CD14-positive monocyte (primary cell): ENCODE results near the gene SETBP1. TPM values are rescaled to one million over a fixed set of nuclear protein-coding genes. Genes with fewer than 3 reads are reported as not detected.

ENCODE experiments used
- DNase-seq, 3 donors: peaks; one replicate each; pipeline ENCODE4 v3.0.0-alpha.2; 2011 to 2022
- H2AFZ ChIP-seq: 2 replicates; pipeline ENCODE4 v1.6.0; 2012; ENCODE audit warnings: mild to moderate bottlenecking, low read depth, low read length, inconsistent platforms; ENCODE audit not compliant: insufficient read depth, poor library complexity, severe bottlenecking
- H3K27ac ChIP-seq, 2 donors: 1 replicate in 1 of 2; 2 replicates in 1 of 2; pipeline ENCODE4 v1.5.1; 2012 to 2013; ENCODE audit warnings: low read length in 2 of 2, control low read depth in 1 of 2, inconsistent platforms in 1 of 2, low read depth in 1 of 2, mild to moderate bottlenecking in 1 of 2
- H3K27me3 ChIP-seq, 2 donors: one replicate each; pipeline versions ENCODE4 v1.6.0 to v1.6.1; 2011 to 2013; ENCODE audit warnings: low read length in 2 of 2; ENCODE audit not compliant: control insufficient read depth in 2 of 2, insufficient read depth in 2 of 2
- H3K36me3 ChIP-seq, 2 donors: replicated peaks in 1 of 2; 1 replicate in 1 of 2; 2 replicates in 1 of 2; pipeline versions ENCODE4 v1.5.1 to v1.6.1; 2012 to 2013; ENCODE audit warnings: low read length in 2 of 2, control low read depth in 1 of 2, inconsistent platforms in 1 of 2, mild to moderate bottlenecking in 1 of 2; ENCODE audit not compliant: insufficient read depth in 2 of 2, control insufficient read depth in 1 of 2
- H3K4me1 ChIP-seq, 2 donors: 1 replicate in 1 of 2; 2 replicates in 1 of 2; pipeline versions ENCODE4 v1.5.1 to v1.6.1; 2012 to 2013; ENCODE audit warnings: low read length in 2 of 2, control low read depth in 1 of 2, inconsistent platforms in 1 of 2, mild to moderate bottlenecking in 1 of 2, moderate library complexity in 1 of 2; ENCODE audit not compliant: insufficient read depth in 2 of 2, control insufficient read depth in 1 of 2
- H3K4me2 ChIP-seq: replicated peaks from 2 replicates; pipeline ENCODE3; 2012; ENCODE audit warnings: low read length, moderate library complexity, mild to moderate bottlenecking; ENCODE audit not compliant: poor library complexity, severe bottlenecking; ENCODE audit errors: extremely low read depth
- H3K4me3 ChIP-seq, 3 experiments: fragments of 200-600 bp in 1 of 3; sonication (generic) in 1 of 3; replicated peaks in 1 of 3; 1 replicate in 2 of 3; 2 replicates in 1 of 3; pipeline ENCODE4 v1.5.1; 2011 to 2013; ENCODE audit warnings: low read length in 3 of 3, mild to moderate bottlenecking in 3 of 3, control low read depth in 2 of 3, low read depth in 2 of 3, inconsistent platforms in 1 of 3, moderate library complexity in 1 of 3
- H3K79me2 ChIP-seq: 2 replicates; pipeline ENCODE4 v1.6.0; 2012; ENCODE audit warnings: mild to moderate bottlenecking, control low read depth, inconsistent platforms, low read length, moderate library complexity; ENCODE audit not compliant: insufficient read depth
- H3K9ac ChIP-seq: 2 replicates; pipeline ENCODE4 v1.6.0; 2017; ENCODE audit warnings: low read length, mild to moderate bottlenecking; ENCODE audit not compliant: insufficient read depth, poor library complexity, severe bottlenecking
- H3K9me3 ChIP-seq, 2 donors: replicated peaks in 1 of 2; 1 replicate in 1 of 2; 2 replicates in 1 of 2; pipeline versions ENCODE4 v1.5.1 to v1.6.1; 2012 to 2013; ENCODE audit warnings: low read length in 2 of 2, control low read depth in 1 of 2; ENCODE audit not compliant: control insufficient read depth in 1 of 2, insufficient read depth in 1 of 2
- H4K20me1 ChIP-seq: 2 replicates; pipeline ENCODE4 v1.6.0; 2012; ENCODE audit warnings: mild to moderate bottlenecking, low read length, control low read depth, moderate library complexity; ENCODE audit not compliant: insufficient read depth
- H3K27ac Mint-ChIP-seq, 7 donors: one replicate each; pipeline ENCODE4 v1.8.0; 2020; ENCODE audit warnings: mild to moderate bottlenecking in 7 of 7, mixed read lengths in 7 of 7, moderate library complexity in 6 of 7, inconsistent platforms in 2 of 7
- H3K27me3 Mint-ChIP-seq, 3 donors: one replicate each; pipeline ENCODE4 v1.8.0; 2021 to 2022; ENCODE audit warnings: low read depth in 3 of 3, mild to moderate bottlenecking in 3 of 3, mixed read lengths in 3 of 3, moderate library complexity in 3 of 3, inconsistent platforms in 1 of 3
- H3K36me3 Mint-ChIP-seq, 2 donors: one replicate each; pipeline ENCODE4 v1.8.0; 2020; ENCODE audit warnings: mixed read lengths in 2 of 2, inconsistent platforms in 1 of 2, mild to moderate bottlenecking in 1 of 2
- H3K4me1 Mint-ChIP-seq: one replicate; pipeline ENCODE4 v1.8.0; 2020; ENCODE audit warnings: mild to moderate bottlenecking, mixed read lengths
- H3K4me3 Mint-ChIP-seq, 2 donors: one replicate each; pipeline ENCODE4 v1.8.0; 2020; ENCODE audit warnings: mild to moderate bottlenecking in 2 of 2, mixed read lengths in 2 of 2, moderate library complexity in 1 of 2
- H3K9me3 Mint-ChIP-seq, 7 donors: one replicate each; pipeline ENCODE4 v1.8.0; 2020 to 2022; ENCODE audit warnings: mixed read lengths in 7 of 7, mild to moderate bottlenecking in 6 of 7, moderate library complexity in 6 of 7, inconsistent platforms in 2 of 7
- WGBS: methylation state at CpG from one replicate; pipeline ENCODE4 v1.1.5; 2013; ENCODE audit warnings: missing lambda C conversion rate; ENCODE audit not compliant: insufficient coverage; 5-methylcytosine and 5-hydroxymethylcytosine counted together
- intact Hi-C, 2 donors: fragments of 100-400 bp; cut with micrococcal nuclease; formaldehyde crosslinking; loops; one replicate each; pipeline versions ENCODE4 v1.15.0 to v1.15.1; 2023
- polyA plus RNA-seq, 3 donors: library from polyadenylated mRNA; depleted of rRNA in 1 of 3; unstranded in 2 of 3; stranded (reverse) in 1 of 3; fragments of 300-500 nt in 2 of 3; fragments of >200 nt in 1 of 3; fragmentation: Illumina TruSeq in 2 of 3; gene quantifications; 1 replicate in 2 of 3; 2 replicates in 1 of 3; pipeline ENCODE4 v1.2.3, GENCODE V29; 2012 to 2021
- TF ChIP-seq, protein P1 (sequence below): fragments of 200-600 bp; IDR thresholded peaks from one replicate; pipeline ENCODE4 v1.8.0; 2022; ENCODE audit warnings: antibody characterized with exemption, mild to moderate bottlenecking

SETBP1 gene
- polyA plus RNA-seq, 3 donors, result 0.01 to 1.2 TPM; not detected in 1

DNA sequence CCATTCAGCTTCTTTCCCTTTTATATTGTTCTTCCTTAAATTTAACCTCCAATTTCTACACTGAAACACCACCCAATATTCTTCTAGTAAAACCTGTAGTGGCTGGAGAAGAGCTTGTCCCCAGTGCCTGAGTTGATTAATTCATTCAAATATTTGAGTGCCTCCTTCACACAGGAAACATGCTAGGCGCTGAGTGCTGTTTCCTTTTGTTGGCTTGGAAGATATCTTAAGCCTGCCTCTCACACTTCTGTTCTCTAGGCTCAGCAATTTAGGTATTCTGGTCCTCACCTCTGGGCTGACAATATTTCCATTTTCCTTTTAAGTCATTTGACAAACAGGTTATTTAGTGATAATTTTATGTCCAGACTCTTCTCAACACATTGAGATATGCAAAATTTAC lies 185.4 kb downstream of the SETBP1 start:
- intact Hi-C loops, result no loop called here
- Mint-ChIP-seq H3K27ac (no peak overlapping the region), H3K36me3 (no peaks in the 10 kb centered on the region), H3K9me3 (peaks cover 0 to 3% (median 0%) of the 10 kb centered on the region in 7 donors), H3K4me3 (no peak overlapping the region), H3K27me3 (peaks cover 7 to 14% (median 10%) of the 10 kb centered on the region in 3 donors), H3K4me1 (no peaks in the 10 kb centered on the region)
- H2AFZ ChIP-seq, result no peak overlapping the region
- H4K20me1 ChIP-seq, result no peaks in the 10 kb centered on the region
- no peaks in the 10 kb centered on the region for H3K79me2 ChIP-seq
- no peak for DNase-seq
- H3K4me3 ChIP-seq, result no peak overlapping the region
- H3K27me3 ChIP-seq, result peaks cover 0 to 3% of the 10 kb centered on the region in 2 donors
- no peak overlapping the region for H3K9ac ChIP-seq
- no peaks in the 10 kb centered on the region for H3K9me3 ChIP-seq
- no peak overlapping the region for H3K27ac ChIP-seq
- no CpG with 5 or more reads among the region's 1 CpG for WGBS
- no peak overlapping the region for H3K4me2 ChIP-seq
- no peaks in the 10 kb centered on the region for H3K36me3 ChIP-seq
- TF ChIP-seq, protein P1, sequence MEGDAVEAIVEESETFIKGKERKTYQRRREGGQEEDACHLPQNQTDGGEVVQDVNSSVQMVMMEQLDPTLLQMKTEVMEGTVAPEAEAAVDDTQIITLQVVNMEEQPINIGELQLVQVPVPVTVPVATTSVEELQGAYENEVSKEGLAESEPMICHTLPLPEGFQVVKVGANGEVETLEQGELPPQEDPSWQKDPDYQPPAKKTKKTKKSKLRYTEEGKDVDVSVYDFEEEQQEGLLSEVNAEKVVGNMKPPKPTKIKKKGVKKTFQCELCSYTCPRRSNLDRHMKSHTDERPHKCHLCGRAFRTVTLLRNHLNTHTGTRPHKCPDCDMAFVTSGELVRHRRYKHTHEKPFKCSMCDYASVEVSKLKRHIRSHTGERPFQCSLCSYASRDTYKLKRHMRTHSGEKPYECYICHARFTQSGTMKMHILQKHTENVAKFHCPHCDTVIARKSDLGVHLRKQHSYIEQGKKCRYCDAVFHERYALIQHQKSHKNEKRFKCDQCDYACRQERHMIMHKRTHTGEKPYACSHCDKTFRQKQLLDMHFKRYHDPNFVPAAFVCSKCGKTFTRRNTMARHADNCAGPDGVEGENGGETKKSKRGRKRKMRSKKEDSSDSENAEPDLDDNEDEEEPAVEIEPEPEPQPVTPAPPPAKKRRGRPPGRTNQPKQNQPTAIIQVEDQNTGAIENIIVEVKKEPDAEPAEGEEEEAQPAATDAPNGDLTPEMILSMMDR, result no peak
- no peaks in the 10 kb centered on the region for H3K4me1 ChIP-seq

DNA sequence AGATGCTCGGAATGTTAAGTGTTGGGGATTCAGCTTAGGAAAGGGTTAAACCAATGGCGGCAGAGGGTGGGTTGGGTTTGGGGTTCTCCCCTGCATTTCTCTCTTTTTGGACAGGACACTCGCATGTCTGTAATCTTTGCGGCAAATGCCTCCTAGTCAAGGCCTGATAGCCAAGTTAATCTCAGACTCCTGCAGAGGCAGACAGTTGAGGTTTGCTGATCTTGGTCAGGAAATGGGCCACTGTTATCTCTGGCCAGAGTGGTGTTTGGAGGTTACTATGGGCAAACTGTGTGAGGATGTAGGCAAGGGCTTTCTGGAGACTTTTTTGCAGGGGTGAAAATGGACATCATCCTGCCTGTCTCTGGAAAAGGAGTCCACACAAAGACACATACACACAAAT lies 188.8 kb downstream of the SETBP1 start:
- no peak for DNase-seq
- no peaks in the 10 kb centered on the region for H3K79me2 ChIP-seq

More for the DNA sequence above, 188.8 kb downstream of the SETBP1 start:
- Histone ChIP-seq H3K36me3 (no peaks in the 10 kb centered on the region), H3K9ac (no peak overlapping the region), H3K9me3 (no peaks in the 10 kb centered on the region), H3K27ac (no peak overlapping the region), H3K27me3 (peaks cover 3 to 7% of the 10 kb centered on the region in 2 donors), H4K20me1 (no peaks in the 10 kb centered on the region), H2AFZ (no peak overlapping the region), H3K4me1 (no peaks in the 10 kb centered on the region), H3K4me3 (no peak overlapping the region), H3K4me2 (no peak overlapping the region)
- H3K4me3 Mint-ChIP-seq, result no peak overlapping the region
- no peak overlapping the region for H3K27ac Mint-ChIP-seq
- TF ChIP-seq, protein P1, result no peak
- no peaks in the 10 kb centered on the region for H3K4me1 Mint-ChIP-seq
- H3K36me3 Mint-ChIP-seq, result no peaks in the 10 kb centered on the region
- WGBS, result 86% methylated on average over 1 of the region's 4 CpGs
- peaks cover 4 to 14% (median 5%) of the 10 kb centered on the region in 3 donors for H3K27me3 Mint-ChIP-seq
- intact Hi-C loops, result no loop called here
- H3K9me3 Mint-ChIP-seq, result peaks cover 0 to 1% (median 0%) of the 10 kb centered on the region in 7 donors
